ENCODE measurements around the gene MBIP. TPM values are rescaled to one million over a fixed set of nuclear protein-coding genes. Genes with fewer than 3 reads are reported as not detected.

The MBIP gene
- total RNA-seq, 1 donor from 2014 or later, result 22.3 TPM

DNA sequence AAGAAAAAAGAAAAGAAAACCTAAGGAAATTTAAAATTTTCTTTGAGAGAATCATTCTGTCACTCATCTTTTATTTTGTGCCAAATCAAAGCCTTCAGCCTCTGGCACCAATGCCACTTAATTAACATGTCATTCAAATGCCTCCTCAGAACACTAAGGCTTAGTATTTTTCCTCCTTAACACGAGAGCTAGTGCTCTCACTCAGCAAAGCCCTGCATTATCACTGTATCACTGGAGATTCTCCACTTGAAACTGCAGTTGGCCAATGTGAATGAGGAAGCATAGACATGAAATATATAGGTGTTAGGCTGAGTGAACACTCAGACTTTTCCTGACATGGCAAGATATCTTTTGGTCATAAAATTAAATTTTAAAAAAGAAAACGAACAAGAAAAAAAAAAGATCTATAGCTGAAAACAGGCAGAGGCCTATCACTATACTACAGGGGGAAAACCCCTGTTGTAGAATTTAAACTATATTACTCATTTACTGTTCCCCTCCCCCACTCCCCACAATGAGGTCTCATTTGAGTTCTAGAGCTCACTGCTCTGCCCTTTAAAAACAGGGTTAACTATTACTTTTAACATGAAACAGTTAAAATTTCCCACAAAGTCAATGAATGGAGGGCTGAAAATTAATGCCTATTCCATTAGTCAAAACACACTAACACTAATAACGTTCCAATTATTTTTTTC, 5.1 kb downstream of the MBIP start:
- Mint-ChIP-seq H3K27me3 (ENCODE audit: low read depth, unreplicated experiment) (no peaks in the 10 kb centered on the region), H3K27ac (ENCODE audit: unreplicated experiment) (no peak overlapping the region), H3K4me3 (ENCODE audit: unreplicated experiment) (no peak overlapping the region), H3K9me3 (ENCODE audit: unreplicated experiment) (no peaks in the 10 kb centered on the region), H3K4me1 (ENCODE audit: low read depth, unreplicated experiment) (peaks cover 12% of the 10 kb centered on the region), H3K36me3 (ENCODE audit: low read depth, unreplicated experiment) (no peaks in the 10 kb centered on the region)
- FAIRE-seq (no peak), DNase-seq (ENCODE audit: low read depth) (no peak)
- no peak for TF ChIP-seq EZH2 (IDR thresholded peaks at IDR 0.05; ENCODE audit: insufficient read depth, low read length)
- TF ChIP-seq, protein P1, sequence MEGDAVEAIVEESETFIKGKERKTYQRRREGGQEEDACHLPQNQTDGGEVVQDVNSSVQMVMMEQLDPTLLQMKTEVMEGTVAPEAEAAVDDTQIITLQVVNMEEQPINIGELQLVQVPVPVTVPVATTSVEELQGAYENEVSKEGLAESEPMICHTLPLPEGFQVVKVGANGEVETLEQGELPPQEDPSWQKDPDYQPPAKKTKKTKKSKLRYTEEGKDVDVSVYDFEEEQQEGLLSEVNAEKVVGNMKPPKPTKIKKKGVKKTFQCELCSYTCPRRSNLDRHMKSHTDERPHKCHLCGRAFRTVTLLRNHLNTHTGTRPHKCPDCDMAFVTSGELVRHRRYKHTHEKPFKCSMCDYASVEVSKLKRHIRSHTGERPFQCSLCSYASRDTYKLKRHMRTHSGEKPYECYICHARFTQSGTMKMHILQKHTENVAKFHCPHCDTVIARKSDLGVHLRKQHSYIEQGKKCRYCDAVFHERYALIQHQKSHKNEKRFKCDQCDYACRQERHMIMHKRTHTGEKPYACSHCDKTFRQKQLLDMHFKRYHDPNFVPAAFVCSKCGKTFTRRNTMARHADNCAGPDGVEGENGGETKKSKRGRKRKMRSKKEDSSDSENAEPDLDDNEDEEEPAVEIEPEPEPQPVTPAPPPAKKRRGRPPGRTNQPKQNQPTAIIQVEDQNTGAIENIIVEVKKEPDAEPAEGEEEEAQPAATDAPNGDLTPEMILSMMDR (IDR thresholded peaks at IDR 0.05; ENCODE audit: insufficient read depth, low read depth, low read length), result no peak
- peaks cover 17% of the 10 kb centered on the region for H3K36me3 ChIP-seq (ENCODE audit: insufficient read depth, low read length)
- no peak overlapping the region for H3K4me2 ChIP-seq (ENCODE audit: low read length)
- H3K9ac ChIP-seq (ENCODE audit: low read length), result no peak overlapping the region
- H2AFZ ChIP-seq (ENCODE audit: low read depth, low read length), result no peak overlapping the region
- peaks cover 10% of the 10 kb centered on the region for H3K4me1 ChIP-seq (ENCODE audit: insufficient read depth, low read length)
- peaks cover 32% of the 10 kb centered on the region for H4K20me1 ChIP-seq (ENCODE audit: insufficient read depth, low read length)
- H3K27ac ChIP-seq (ENCODE audit: low read depth, low read length), result no peak overlapping the region
- no peaks in the 10 kb centered on the region for H3K27me3 ChIP-seq (ENCODE audit: insufficient read depth, low read length)
- no peak overlapping the region for H3K4me3 ChIP-seq (ENCODE audit: insufficient read depth, low read depth, low read length)
- no peaks in the 10 kb centered on the region for H3K9me3 ChIP-seq (ENCODE audit: insufficient read depth, low read depth, low read length)
- peaks cover 57% of the 10 kb centered on the region for H3K79me2 ChIP-seq (ENCODE audit: insufficient read depth, low read length)

- no peak for FAIRE-seq
These were observed 6.5 kb downstream of the MBIP start for GRCh38 chr14:36313898-36314297.

More at GRCh38 chr14:36313898-36314297, 6.5 kb downstream of the MBIP start:
- no peaks in the 10 kb centered on the region for H3K27me3 ChIP-seq (ENCODE audit: insufficient read depth, low read length)
- Mint-ChIP-seq H3K9me3 (ENCODE audit: unreplicated experiment) (no peaks in the 10 kb centered on the region), H3K36me3 (ENCODE audit: low read depth, unreplicated experiment) (no peaks in the 10 kb centered on the region), H3K27me3 (ENCODE audit: low read depth, unreplicated experiment) (no peaks in the 10 kb centered on the region), H3K4me1 (ENCODE audit: low read depth, unreplicated experiment) (peaks cover 12% of the 10 kb centered on the region), H3K4me3 (ENCODE audit: unreplicated experiment) (no peak overlapping the region), H3K27ac (ENCODE audit: unreplicated experiment) (no peak overlapping the region)
- H3K4me2 ChIP-seq (ENCODE audit: low read length), result no peak overlapping the region
- H3K4me3 ChIP-seq (ENCODE audit: insufficient read depth, low read depth, low read length), result no peak overlapping the region
- no peak overlapping the region for H2AFZ ChIP-seq (ENCODE audit: low read depth, low read length)
- no peaks in the 10 kb centered on the region for H3K9me3 ChIP-seq (ENCODE audit: insufficient read depth, low read depth, low read length)
- DNase-seq (ENCODE audit: low read depth), result no peak
- H4K20me1 ChIP-seq (ENCODE audit: insufficient read depth, low read length), result peaks cover 32% of the 10 kb centered on the region
- peaks cover 10% of the 10 kb centered on the region for H3K4me1 ChIP-seq (ENCODE audit: insufficient read depth, low read length)
- TF ChIP-seq, protein P1 (IDR thresholded peaks at IDR 0.05; ENCODE audit: insufficient read depth, low read depth, low read length), result no peak
- no peak for TF ChIP-seq EZH2 (IDR thresholded peaks at IDR 0.05; ENCODE audit: insufficient read depth, low read length)
- peaks cover 17% of the 10 kb centered on the region for H3K36me3 ChIP-seq (ENCODE audit: insufficient read depth, low read length)
- H3K27ac ChIP-seq (ENCODE audit: low read depth, low read length), result no peak overlapping the region
- no peak overlapping the region for H3K9ac ChIP-seq (ENCODE audit: low read length)
- peaks cover 43% of the 10 kb centered on the region for H3K79me2 ChIP-seq (ENCODE audit: insufficient read depth, low read length)

Data from astrocyte (in vitro differentiated cells and primary cell).